Osteoblast (primary cell): ENCODE data around the gene CHD2. TPM values are rescaled to one million over a fixed set of nuclear protein-coding genes. Genes with fewer than 3 reads are reported as not detected.

Source experiments
- DNase-seq: peaks from one replicate; pipeline ENCODE4 v3.0.0; 2011; ENCODE audit warnings: low spot score, mixed read lengths; ENCODE audit not compliant: insufficient read length; ENCODE audit errors: missing footprints
- H2AFZ ChIP-seq: 2 replicates; pipeline ENCODE4 v1.6.0; 2011; ENCODE audit warnings: mild to moderate bottlenecking, low read length
- H3K27ac ChIP-seq: 2 replicates; pipeline ENCODE4 v1.5.1; 2011; ENCODE audit warnings: mild to moderate bottlenecking, low read depth, low read length, moderate library complexity
- H3K27me3 ChIP-seq: 2 replicates; pipeline ENCODE4 v1.6.0; 2012; ENCODE audit warnings: mild to moderate bottlenecking, control low read depth, inconsistent platforms, low read length, moderate library complexity; ENCODE audit not compliant: insufficient read depth
- H3K36me3 ChIP-seq: 2 replicates; pipeline ENCODE4 v1.5.1; 2011; ENCODE audit warnings: mild to moderate bottlenecking, low read length, control low read depth, moderate library complexity; ENCODE audit not compliant: insufficient read depth
- H3K4me1 ChIP-seq: 2 replicates; pipeline ENCODE4 v1.5.1; 2011; ENCODE audit warnings: mild to moderate bottlenecking, low read length, control low read depth, moderate library complexity; ENCODE audit not compliant: insufficient read depth
- H3K4me2 ChIP-seq: 2 replicates; pipeline ENCODE4 v1.6.0; 2011; ENCODE audit warnings: mild to moderate bottlenecking, low read length; ENCODE audit not compliant: insufficient read depth
- H3K4me3 ChIP-seq: fragments of 200-600 bp; sonication (generic); 3 replicates; pipeline ENCODE4 v1.5.1; 2012; ENCODE audit warnings: mild to moderate bottlenecking, low read length, inconsistent platforms; ENCODE audit not compliant: insufficient read depth
- H3K79me2 ChIP-seq: 2 replicates; pipeline ENCODE4 v1.6.0; 2012; ENCODE audit warnings: mild to moderate bottlenecking, low read length, control low read depth, inconsistent platforms; ENCODE audit not compliant: insufficient read depth
- H3K9me3 ChIP-seq: 2 replicates; pipeline ENCODE4 v1.5.1; 2011; ENCODE audit warnings: low read depth, low read length, control low read depth
- H4K20me1 ChIP-seq: 2 replicates; pipeline ENCODE4 v1.6.0; 2012; ENCODE audit warnings: mild to moderate bottlenecking, low read length, control low read depth; ENCODE audit not compliant: insufficient read depth
- total RNA-seq: library from RNA; depleted of rRNA; stranded (reverse); fragments of >200 nt; gene quantifications from 2 replicates; pipeline ENCODE4 v1.2.3, GENCODE V29; 2012
- TF ChIP-seq, protein P1 (sequence below): IDR thresholded peaks from 2 replicates; pipeline ENCODE4 v1.5.1; 2011; ENCODE audit warnings: mild to moderate bottlenecking, low read depth, low read length, moderate library complexity; ENCODE audit errors: extremely low read depth

CHD2 gene
- total RNA-seq, 1 donor, result 98.8 TPM

DNA sequence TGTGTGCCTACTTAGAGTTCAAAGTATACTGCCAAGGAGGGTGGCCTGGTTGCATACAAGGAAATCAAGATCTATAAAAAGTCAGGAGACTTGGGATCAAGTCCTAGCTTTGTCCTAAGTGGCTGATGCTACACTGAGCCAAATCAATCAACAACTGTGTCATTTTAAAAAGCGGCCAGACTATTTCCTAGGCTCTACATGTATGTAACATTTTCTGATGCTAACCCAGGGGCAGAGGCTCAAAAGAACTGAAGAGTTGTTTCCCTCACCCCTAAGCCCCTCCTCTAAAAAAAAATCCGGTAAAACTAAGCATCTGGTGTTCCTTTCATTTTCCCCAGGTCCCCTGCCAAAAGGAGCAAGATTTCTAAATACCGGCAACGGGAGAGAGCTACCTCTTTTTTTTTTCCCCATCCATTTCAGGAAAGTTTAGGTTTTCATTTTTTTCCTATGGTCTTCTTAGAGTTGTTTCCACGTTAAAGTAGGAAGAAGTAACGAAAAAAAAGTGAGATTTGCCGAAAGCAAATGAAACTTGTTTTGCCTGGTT lies 18.8 kb upstream of the CHD2 start:
- Histone ChIP-seq H3K4me3 (peak overlapping the region; percentile 72), H3K79me2 (peaks cover 35% of the 10 kb centered on the region), H3K4me1 (peaks cover 22% of the 10 kb centered on the region), H3K27me3 (no peaks in the 10 kb centered on the region), H3K4me2 (peak overlapping the region; percentile 91), H4K20me1 (peaks cover 13% of the 10 kb centered on the region), H2AFZ (peak overlapping the region; percentile 94), H3K9me3 (no peaks in the 10 kb centered on the region), H3K27ac (peak overlapping the region; percentile 84), H3K36me3 (peaks cover 4% of the 10 kb centered on the region)
- no peak for DNase-seq
- TF ChIP-seq, protein P1, sequence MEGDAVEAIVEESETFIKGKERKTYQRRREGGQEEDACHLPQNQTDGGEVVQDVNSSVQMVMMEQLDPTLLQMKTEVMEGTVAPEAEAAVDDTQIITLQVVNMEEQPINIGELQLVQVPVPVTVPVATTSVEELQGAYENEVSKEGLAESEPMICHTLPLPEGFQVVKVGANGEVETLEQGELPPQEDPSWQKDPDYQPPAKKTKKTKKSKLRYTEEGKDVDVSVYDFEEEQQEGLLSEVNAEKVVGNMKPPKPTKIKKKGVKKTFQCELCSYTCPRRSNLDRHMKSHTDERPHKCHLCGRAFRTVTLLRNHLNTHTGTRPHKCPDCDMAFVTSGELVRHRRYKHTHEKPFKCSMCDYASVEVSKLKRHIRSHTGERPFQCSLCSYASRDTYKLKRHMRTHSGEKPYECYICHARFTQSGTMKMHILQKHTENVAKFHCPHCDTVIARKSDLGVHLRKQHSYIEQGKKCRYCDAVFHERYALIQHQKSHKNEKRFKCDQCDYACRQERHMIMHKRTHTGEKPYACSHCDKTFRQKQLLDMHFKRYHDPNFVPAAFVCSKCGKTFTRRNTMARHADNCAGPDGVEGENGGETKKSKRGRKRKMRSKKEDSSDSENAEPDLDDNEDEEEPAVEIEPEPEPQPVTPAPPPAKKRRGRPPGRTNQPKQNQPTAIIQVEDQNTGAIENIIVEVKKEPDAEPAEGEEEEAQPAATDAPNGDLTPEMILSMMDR, result no peak

DNA sequence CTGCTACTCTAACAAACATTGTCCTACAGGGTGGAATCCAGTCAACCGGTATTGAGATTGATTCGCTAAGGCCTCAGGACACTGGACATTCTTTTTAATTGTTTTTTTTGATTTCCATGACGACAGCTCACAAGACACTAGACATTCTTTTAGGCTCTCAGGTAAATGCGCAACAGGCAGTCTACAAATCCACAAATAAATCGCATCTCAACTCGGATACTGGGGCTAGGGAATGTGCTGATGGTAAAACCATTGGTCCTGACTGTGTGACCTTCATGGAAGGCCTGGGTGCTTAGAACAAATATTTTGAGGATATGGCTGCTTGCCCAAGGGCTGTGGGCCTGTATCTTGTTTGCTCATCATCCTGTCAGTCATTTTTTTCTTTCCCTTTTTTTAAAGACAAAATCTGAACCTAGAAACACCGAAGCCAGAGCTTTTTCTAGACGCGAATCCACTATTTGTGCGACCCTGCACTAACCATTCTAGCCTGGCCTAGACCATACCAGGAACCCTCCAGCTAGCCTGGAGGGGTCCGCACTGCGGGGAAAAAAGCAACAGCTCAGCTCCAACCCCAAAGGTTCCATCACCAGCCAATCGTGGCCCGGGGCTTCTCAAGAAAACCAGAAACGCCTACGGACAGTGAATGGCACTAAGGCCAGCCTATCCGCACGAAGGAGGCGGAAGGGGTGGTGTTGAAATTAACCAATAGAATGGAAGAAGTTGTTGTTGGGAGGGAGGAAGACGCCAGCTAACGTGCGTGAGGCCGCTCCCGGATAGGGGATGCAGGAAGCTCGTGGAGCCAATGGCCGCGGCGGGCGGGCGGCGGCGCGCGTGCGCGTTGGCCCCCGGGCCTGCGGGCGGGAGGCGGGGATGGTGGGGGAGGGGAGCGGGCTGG lies 18.1 kb upstream of the CHD2 start:
- Histone ChIP-seq H3K4me2 (peak overlapping the region; percentile 91), H3K9me3 (no peaks in the 10 kb centered on the region), H3K27me3 (no peaks in the 10 kb centered on the region), H4K20me1 (peaks cover 13% of the 10 kb centered on the region), H3K79me2 (peaks cover 42% of the 10 kb centered on the region), H3K4me1 (peaks cover 24% of the 10 kb centered on the region), H3K36me3 (peaks cover 11% of the 10 kb centered on the region), H3K4me3 (peak overlapping the region; percentile 93), H2AFZ (peak overlapping the region; percentile 94), H3K27ac (peak overlapping the region; percentile 84)
- TF ChIP-seq, protein P1, result no peak
- peak; percentile 99 for DNase-seq

DNA sequence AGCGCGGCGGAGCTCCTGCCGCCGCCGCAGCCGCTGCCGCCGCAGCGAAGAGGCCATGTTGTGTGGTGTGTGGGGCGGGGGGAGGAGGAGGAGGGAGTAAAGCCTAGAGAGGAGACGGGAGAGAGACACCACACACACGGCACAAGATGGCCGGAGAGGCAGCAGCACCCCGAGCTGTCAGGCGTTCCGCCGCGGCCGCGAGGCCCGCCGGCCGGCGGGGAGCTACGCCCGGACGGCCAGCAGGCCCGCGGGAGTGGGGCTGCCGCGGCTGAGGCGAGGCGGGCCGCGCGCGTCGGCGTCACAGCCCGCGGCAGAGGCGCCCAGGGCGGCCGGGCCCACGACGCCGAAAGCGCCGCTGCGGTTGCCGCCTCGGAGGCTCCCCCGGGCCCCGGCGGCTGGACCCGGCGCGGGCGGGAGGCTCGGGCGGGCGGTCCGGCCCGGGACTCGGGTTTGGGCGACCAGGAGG lies 17.4 kb upstream of the CHD2 start:
- H4K20me1 ChIP-seq, result peaks cover 13% of the 10 kb centered on the region
- peak overlapping the region; percentile 90 for H3K27ac ChIP-seq
- H3K36me3 ChIP-seq, result peaks cover 18% of the 10 kb centered on the region
- H3K79me2 ChIP-seq, result peaks cover 49% of the 10 kb centered on the region
- H3K4me2 ChIP-seq, result no peak overlapping the region
- TF ChIP-seq, protein P1, result no peak
- H3K4me1 ChIP-seq, result peaks cover 31% of the 10 kb centered on the region
- no peaks in the 10 kb centered on the region for H3K27me3 ChIP-seq
- H2AFZ ChIP-seq, result no peak overlapping the region
- no peaks in the 10 kb centered on the region for H3K9me3 ChIP-seq
- DNase-seq, result no peak
- peak overlapping the region; percentile 93 for H3K4me3 ChIP-seq
